HCT116 (cell line): Measurements from ENCODE around the gene MYO3B. TPM values are rescaled to one million over a fixed set of nuclear protein-coding genes. Genes with fewer than 3 reads are reported as not detected.

Experiments used
- ATAC-seq: fragments of 200-7000 bp; cut with Tn5 transposase; 2 replicates; pipeline ENCODE4 v1.9.1; 2020; ENCODE audit warnings: mild to moderate bottlenecking, moderate library complexity
- BruUV-seq: library from RNA; stranded (reverse); fragments of 400-500 nt; replicated peaks from 2 replicates; lab custom pipeline; 2021; lab: Mats Ljungman, UMichigan
- CTCF ChIA-PET: fragments of 300-600 bp; sonication (Branson Sonifier 250); formaldehyde crosslinking; loops from one replicate; lab custom pipeline; 2021; ENCODE audit warnings: antibody characterized with exemption; lab: Charles Lee
- POLR2A ChIA-PET: fragments of 300-600, 350-600 bp; sonication (Branson Sonifier 250); formaldehyde crosslinking; loops from one replicate; lab custom pipeline; 2021; ENCODE audit warnings: antibody characterized with exemption; lab: Charles Lee
- RAD21 ChIA-PET, 2 experiments: fragments of 300-600 bp; sonication (Branson Sonifier 250); formaldehyde crosslinking; loops; one replicate each; lab custom pipeline; 2023; ENCODE audit warnings: low total read pairs in 2 of 2; ENCODE audit not compliant: uncharacterized antibody in 2 of 2, unreplicated experiment in 2 of 2, low non-redundant PET in 1 of 2; lab: Charles Lee
- DNase-seq: peaks from one replicate; pipeline ENCODE4 v3.0.0-alpha.2; 2010; ENCODE audit warnings: low read depth, low spot score
- H2AFZ ChIP-seq: fragments of 200-600 bp; shearing (Covaris generic), sonication (generic); 2 replicates; pipeline ENCODE4 v1.6.1; 2017; ENCODE audit warnings: low read depth, mixed run types, mixed read lengths, antibody characterized with exemption, low read length; ENCODE audit not compliant: poor library complexity, severe bottlenecking
- H3K27ac ChIP-seq: 2 replicates; pipeline ENCODE4 v1.5.1; 2012; ENCODE audit warnings: low read depth, low read length
- H3K27me3 ChIP-seq: fragments of 200-600 bp; sonication (generic); 2 replicates; pipeline ENCODE4 v1.6.1; 2016; ENCODE audit warnings: mixed run types, low read length, mixed read lengths; ENCODE audit not compliant: insufficient read depth
- H3K36me3 ChIP-seq, 2 experiments: fragments of 200-500 bp in 1 of 2; fragments of 200-600 bp in 1 of 2; sonication (Bioruptor generic) in 1 of 2; sonication (generic) in 1 of 2; 2 replicates each; pipeline versions ENCODE4 v1.5.1 to v1.6.1; 2014 to 2016; ENCODE audit warnings: low read length in 2 of 2, inconsistent platforms in 1 of 2, mixed read lengths in 1 of 2, mixed run types in 1 of 2; ENCODE audit not compliant: insufficient read depth in 2 of 2, control insufficient read depth in 1 of 2
- H3K4me1 ChIP-seq, 2 experiments: fragments of 200-600 bp in 1 of 2; sonication (generic) in 1 of 2; 2 replicates each; pipeline versions ENCODE4 v1.5.1 to v1.6.1; 2012 to 2017; ENCODE audit warnings: low read length in 2 of 2, inconsistent platforms in 1 of 2, mild to moderate bottlenecking in 1 of 2, mixed read lengths in 1 of 2, mixed run types in 1 of 2, moderate library complexity in 1 of 2; ENCODE audit not compliant: insufficient read depth in 2 of 2, control insufficient read depth in 1 of 2
- H3K4me2 ChIP-seq: fragments of 200-600 bp; sonication (generic); 2 replicates; pipeline ENCODE4 v1.6.1; 2017; ENCODE audit warnings: mixed run types, low read length, mixed read lengths
- H3K4me3 ChIP-seq, 2 experiments: fragments of 200-600 bp in 1 of 2; sonication (generic) in 1 of 2; replicated peaks in 1 of 2; 2 replicates each; pipeline ENCODE4 v1.5.1; 2011 to 2016; ENCODE audit warnings: low read length in 2 of 2, control low read depth in 1 of 2, low read depth in 1 of 2, mild to moderate bottlenecking in 1 of 2, mixed read lengths in 1 of 2, mixed run types in 1 of 2
- H3K79me2 ChIP-seq: fragments of 200-600 bp; sonication (generic); 2 replicates; pipeline ENCODE4 v1.6.1; 2017; ENCODE audit warnings: mild to moderate bottlenecking, mixed run types, low read length, moderate library complexity, mixed read lengths; ENCODE audit not compliant: insufficient read depth
- H3K9ac ChIP-seq: fragments of 200-600 bp; sonication (generic); 2 replicates; pipeline ENCODE4 v1.6.1; 2016; ENCODE audit warnings: low read length, mixed read lengths
- H3K9me2 ChIP-seq: fragments of 200-600 bp; sonication (generic), shearing (Covaris generic); 2 replicates; pipeline ENCODE4 v1.6.1; 2017; ENCODE audit warnings: mixed run types, mild to moderate bottlenecking, moderate library complexity; ENCODE audit not compliant: insufficient read depth
- H3K9me3 ChIP-seq, 2 experiments: fragments of 200-500 bp in 1 of 2; fragments of 200-600 bp in 1 of 2; sonication (Bioruptor generic) in 1 of 2; sonication (generic) in 1 of 2; 2 replicates each; pipeline ENCODE4 v1.6.1; 2014 to 2017; ENCODE audit warnings: low read length in 2 of 2, mixed read lengths in 2 of 2, inconsistent platforms in 1 of 2, low read depth in 1 of 2, mild to moderate bottlenecking in 1 of 2, mixed run types in 1 of 2, moderate library complexity in 1 of 2; ENCODE audit not compliant: control insufficient read depth in 1 of 2, insufficient read depth in 1 of 2
- H4K20me1 ChIP-seq: fragments of 200-600 bp; sonication (generic), shearing (Covaris generic); 2 replicates; pipeline ENCODE4 v1.6.1; 2017; ENCODE audit warnings: mixed run types, mild to moderate bottlenecking, moderate library complexity; ENCODE audit not compliant: insufficient read depth
- CTCF ChIP-seq, 3 experiments: fragments of 200-600 bp in 1 of 3; sonication (generic) in 1 of 3; IDR thresholded peaks in 2 of 3; conservative IDR thresholded peaks in 1 of 3; 2 replicates each; pipeline ENCODE4 v1.5.1; 2012 to 2017; ENCODE audit warnings: low read depth in 2 of 3, low read length in 2 of 3, antibody characterized with exemption in 1 of 3, borderline replicate concordance in 1 of 3, control low read depth in 1 of 3, mild to moderate bottlenecking in 1 of 3, mixed read lengths in 1 of 3, mixed run types in 1 of 3, moderate library complexity in 1 of 3; ENCODE audit not compliant: insufficient read depth in 1 of 3
- EGR1 ChIP-seq: IDR thresholded peaks from 2 replicates; pipeline ENCODE4 v1.6.1; 2012; ENCODE audit warnings: low read depth
- EZH2 ChIP-seq: fragments of 200-600 bp; sonication (generic); IDR thresholded peaks from 2 replicates; pipeline ENCODE4 v1.6.1; 2017; ENCODE audit warnings: antibody characterized with exemption, mixed run types
- MAX ChIP-seq: IDR thresholded peaks from 2 replicates; pipeline ENCODE4 v1.6.1; 2012
- POLR2A ChIP-seq: IDR thresholded peaks from 2 replicates; pipeline ENCODE4 v1.7.0; 2011; ENCODE audit warnings: borderline replicate concordance; ENCODE audit not compliant: insufficient read depth, insufficient read length; ENCODE audit errors: extremely low read depth
- POLR2AphosphoS5 ChIP-seq: IDR thresholded peaks from 2 replicates; pipeline ENCODE4 v1.6.1; 2011; ENCODE audit warnings: mild to moderate bottlenecking, low read depth, low read length, moderate library complexity
- RAD21 ChIP-seq: IDR thresholded peaks from 2 replicates; pipeline ENCODE4 v1.6.1; 2012; ENCODE audit warnings: low read depth, mild to moderate bottlenecking
- SRF ChIP-seq: IDR thresholded peaks from 2 replicates; pipeline ENCODE4 v1.6.1; 2012; ENCODE audit warnings: low read depth
- YY1 ChIP-seq: IDR thresholded peaks from 2 replicates; pipeline ENCODE4 v1.6.1; 2011; ENCODE audit warnings: low read length, low read depth, moderate library complexity, mild to moderate bottlenecking; ENCODE audit not compliant: insufficient replicate concordance; ENCODE audit errors: extremely low read depth
- intact Hi-C: fragments of 100-400 bp; cut with micrococcal nuclease; formaldehyde crosslinking; loops from 2 replicates; pipeline ENCODE4 v1.10.0; 2022
- total RNA-seq: library from RNA; stranded (reverse); gene quantifications from one replicate; pipeline ENCODE4 v1.2.1, GENCODE V29; 2021; ENCODE audit not compliant: unreplicated experiment

The MYO3B gene
- total RNA-seq, 1 experiment from 2014 or later, result not detected

DNA sequence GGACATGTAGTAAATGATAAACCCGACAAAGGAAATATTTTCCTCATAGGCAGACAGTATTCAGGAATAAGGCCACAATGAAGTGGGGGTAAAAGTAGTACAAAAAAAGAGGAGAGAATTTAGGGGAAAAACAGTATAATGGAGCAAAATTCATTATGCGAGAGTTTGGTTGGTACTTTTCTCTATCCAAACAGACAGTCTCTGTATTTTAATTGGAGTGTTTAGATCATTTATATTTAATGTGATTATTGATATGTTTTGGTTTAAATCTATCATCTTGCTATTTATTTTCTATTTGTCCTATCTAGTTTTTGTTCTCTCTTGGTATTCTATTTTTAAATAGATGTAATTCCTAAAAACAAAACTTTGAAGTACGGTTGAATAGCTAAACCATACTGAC is 366.9 kb downstream of the MYO3B start:
- CTCF ChIA-PET, result no interaction called here

DNA sequence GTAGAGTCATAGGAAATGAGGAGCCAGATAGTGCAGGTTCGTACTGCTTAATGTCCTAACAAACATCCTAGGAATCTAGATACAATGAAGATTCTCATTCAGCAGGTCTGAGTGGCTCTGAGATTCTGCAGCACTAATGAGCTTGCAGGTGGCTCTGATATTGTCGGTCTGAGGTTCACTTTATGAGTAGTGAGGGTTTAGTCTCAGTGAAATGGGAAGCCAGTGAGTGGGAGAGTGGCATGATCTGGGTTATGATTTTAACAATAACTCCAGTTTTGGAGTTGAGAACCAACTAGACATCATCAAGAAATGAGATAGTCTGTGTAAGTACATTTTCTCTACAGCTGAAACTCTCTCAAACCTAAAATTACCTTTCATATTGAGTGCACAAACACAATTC is 370.4 kb downstream of the MYO3B start:
- no peak for TF ChIP-seq RAD21
- no peak for TF ChIP-seq POLR2A
- TF ChIP-seq SRF, result no peak
- no peak for TF ChIP-seq EGR1
- no peak for TF ChIP-seq YY1
- TF ChIP-seq POLR2AphosphoS5, result no peak
- no peak for TF ChIP-seq CTCF (IDR thresholded peaks at IDR 0.05 in 2 of 3, conservative IDR thresholded peaks at IDR 0.05 in 1 of 3; ENCODE audit: borderline replicate concordance in 1 of 3, insufficient read depth in 1 of 3, low read depth in 2 of 3, low read length in 2 of 3)
- no peak for TF ChIP-seq EZH2
- ChIA-PET RAD21 (no interaction called here), CTCF (no interaction called here), POLR2A (no interaction called here)
- Histone ChIP-seq H3K9ac (no peak overlapping the region), H3K27me3 (no peaks in the 10 kb centered on the region), H3K9me2 (no peaks in the 10 kb centered on the region), H2AFZ (no peak overlapping the region), H3K79me2 (no peaks in the 10 kb centered on the region), H3K9me3 (no peaks in the 10 kb centered on the region), H3K4me3 (no peak overlapping the region), H3K4me1 (no peaks in the 10 kb centered on the region), H4K20me1 (no peaks in the 10 kb centered on the region), H3K4me2 (no peak overlapping the region), H3K27ac (no peak overlapping the region), H3K36me3 (no peaks in the 10 kb centered on the region)
- ATAC-seq (no peak), DNase-seq (no peak)
- intact Hi-C loops, result no loop called here
- BruUV-seq, result no TSS peak

More for the DNA sequence above, 366.9 kb downstream of the MYO3B start:
- H3K4me1 ChIP-seq, result no peaks in the 10 kb centered on the region
- RAD21 ChIA-PET, result no interaction called here
- ATAC-seq (no peak), DNase-seq (no peak)
- H4K20me1 ChIP-seq, result no peaks in the 10 kb centered on the region
- H3K9ac ChIP-seq, result no peak overlapping the region
- H3K27me3 ChIP-seq, result no peaks in the 10 kb centered on the region
- H3K79me2 ChIP-seq, result no peaks in the 10 kb centered on the region
- H3K4me3 ChIP-seq, result no peak overlapping the region
- no TSS peak for BruUV-seq
- H3K36me3 ChIP-seq, result no peaks in the 10 kb centered on the region
- intact Hi-C loops, result no loop called here
- H3K9me3 ChIP-seq, result no peaks in the 10 kb centered on the region
- no peaks in the 10 kb centered on the region for H3K9me2 ChIP-seq
- no peak overlapping the region for H3K4me2 ChIP-seq
- no peak for TF ChIP-seq POLR2A
- TF ChIP-seq MAX, result no peak
- POLR2A ChIA-PET, result no interaction called here
- no peak overlapping the region for H2AFZ ChIP-seq
- no peak overlapping the region for H3K27ac ChIP-seq
